Upper lobe of right lung (tissue), 1 donor: Measurements from ENCODE around the gene KLHL26. TPM values are rescaled to one million over a fixed set of nuclear protein-coding genes. Genes with fewer than 3 reads are reported as not detected.

Source experiments
- ATAC-seq: fragments of 200-7000 bp; cut with Tn5 transposase; one replicate; pipeline ENCODE4 v1.9.1; 2020; ENCODE audit warnings: mild to moderate bottlenecking, moderate library complexity
- DNase-seq: peaks from one replicate; pipeline ENCODE4 v3.0.0-alpha.2; 2020
- H3K27ac ChIP-seq: fragments of 200-600 bp; one replicate; pipeline ENCODE4 v1.8.0; 2022
- H3K27me3 ChIP-seq: fragments of 200-600 bp; one replicate; pipeline ENCODE4 v1.8.0; 2022; ENCODE audit warnings: mild to moderate bottlenecking
- H3K36me3 ChIP-seq: fragments of 200-600 bp; one replicate; pipeline ENCODE4 v1.8.0; 2022
- H3K4me1 ChIP-seq: fragments of 200-600 bp; one replicate; pipeline ENCODE4 v1.8.0; 2022
- H3K4me3 ChIP-seq: fragments of 200-600 bp; one replicate; pipeline ENCODE4 v1.8.0; 2022; ENCODE audit warnings: mild to moderate bottlenecking
- H3K9me3 ChIP-seq: fragments of 200-600 bp; one replicate; pipeline ENCODE4 v1.8.0; 2022
- intact Hi-C: fragments of 100-400 bp; cut with DNase I; formaldehyde crosslinking; loops from one replicate; pipeline ENCODE4 v1.11.0; 2022
- total RNA-seq: library from RNA; stranded (reverse); fragmentation: NEBNext Ultra II Directional; extraction: Animal tissue kit (Norgen Biotek cat#: 25700); gene quantifications from one replicate; pipeline ENCODE4 v1.2.1, GENCODE V29; 2021
- TF ChIP-seq, protein P1 (sequence below): fragments of 200-600 bp; IDR thresholded peaks from one replicate; pipeline ENCODE4 v1.8.0; 2022; ENCODE audit warnings: antibody characterized with exemption
- donor health status: DM: no; HTN: yes; CAD: no; lungs with severe emphysema.

KLHL26 gene
- total RNA-seq, 1 donor from 2014 or later = 11.8 TPM

DNA sequence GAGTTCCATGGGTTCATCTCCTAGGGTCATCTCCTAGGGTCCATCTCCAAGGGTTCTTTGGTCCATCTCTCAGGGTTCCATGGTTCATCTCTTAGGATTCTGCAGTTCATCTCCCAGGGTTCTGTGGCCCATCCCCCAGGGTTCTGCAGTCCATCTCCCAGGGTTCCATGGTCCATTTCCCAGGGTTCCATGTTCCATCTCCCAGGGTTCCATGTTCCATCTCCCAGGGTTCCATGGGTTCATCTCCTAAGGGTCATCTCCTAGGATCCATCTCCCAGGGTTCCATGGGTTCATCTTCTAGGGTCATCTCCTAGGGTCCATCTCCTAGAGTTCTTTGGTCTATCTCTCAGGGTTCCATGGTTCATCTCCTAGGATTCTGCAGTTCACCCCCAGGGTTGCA lies 19.3 kb upstream of the KLHL26 start:
- Histone ChIP-seq H3K27ac (no peak overlapping the region), H3K4me1 (peaks cover under 1% of the 10 kb centered on the region), H3K4me3 (no peak overlapping the region), H3K27me3 (peaks cover 36% of the 10 kb centered on the region), H3K9me3 (no peaks in the 10 kb centered on the region), H3K36me3 (no peaks in the 10 kb centered on the region)
- intact Hi-C loops = no loop called here
- ATAC-seq = no peak
- DNase-seq = no peak
- TF ChIP-seq, protein P1, sequence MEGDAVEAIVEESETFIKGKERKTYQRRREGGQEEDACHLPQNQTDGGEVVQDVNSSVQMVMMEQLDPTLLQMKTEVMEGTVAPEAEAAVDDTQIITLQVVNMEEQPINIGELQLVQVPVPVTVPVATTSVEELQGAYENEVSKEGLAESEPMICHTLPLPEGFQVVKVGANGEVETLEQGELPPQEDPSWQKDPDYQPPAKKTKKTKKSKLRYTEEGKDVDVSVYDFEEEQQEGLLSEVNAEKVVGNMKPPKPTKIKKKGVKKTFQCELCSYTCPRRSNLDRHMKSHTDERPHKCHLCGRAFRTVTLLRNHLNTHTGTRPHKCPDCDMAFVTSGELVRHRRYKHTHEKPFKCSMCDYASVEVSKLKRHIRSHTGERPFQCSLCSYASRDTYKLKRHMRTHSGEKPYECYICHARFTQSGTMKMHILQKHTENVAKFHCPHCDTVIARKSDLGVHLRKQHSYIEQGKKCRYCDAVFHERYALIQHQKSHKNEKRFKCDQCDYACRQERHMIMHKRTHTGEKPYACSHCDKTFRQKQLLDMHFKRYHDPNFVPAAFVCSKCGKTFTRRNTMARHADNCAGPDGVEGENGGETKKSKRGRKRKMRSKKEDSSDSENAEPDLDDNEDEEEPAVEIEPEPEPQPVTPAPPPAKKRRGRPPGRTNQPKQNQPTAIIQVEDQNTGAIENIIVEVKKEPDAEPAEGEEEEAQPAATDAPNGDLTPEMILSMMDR = no peak

GRCh38 chr19:18618236-18618635 lies 18.6 kb upstream of the KLHL26 start:
- TF ChIP-seq, protein P1 = no peak
- ATAC-seq = no peak
- no peaks in the 10 kb centered on the region for H3K4me1 ChIP-seq
- no peak for DNase-seq
- no peaks in the 10 kb centered on the region for H3K36me3 ChIP-seq
- peaks cover 29% of the 10 kb centered on the region for H3K27me3 ChIP-seq
- intact Hi-C loops = no loop called here
- H3K4me3 ChIP-seq = no peak overlapping the region
- H3K27ac ChIP-seq = no peak overlapping the region
- no peaks in the 10 kb centered on the region for H3K9me3 ChIP-seq

DNA sequence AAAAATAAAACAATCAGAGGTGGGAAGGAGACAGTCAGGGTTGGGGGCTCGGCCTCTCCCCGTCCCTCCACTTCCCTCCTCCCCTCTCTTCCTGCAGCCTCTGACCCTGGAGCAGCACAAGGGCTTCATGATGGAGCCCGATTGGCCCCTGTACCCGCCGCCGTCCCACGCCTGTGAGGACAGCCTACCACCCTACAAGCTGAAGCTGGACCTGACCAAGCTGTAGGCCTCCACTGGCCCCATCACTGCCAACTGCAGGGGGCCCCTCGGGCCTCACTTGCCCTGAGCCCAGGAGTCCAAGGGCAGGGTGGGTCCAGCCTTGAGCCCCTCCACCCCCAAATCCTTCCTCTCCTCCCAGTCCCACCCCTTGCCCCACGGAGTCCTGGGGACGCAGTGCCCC lies 16.5 kb upstream of the KLHL26 start:
- intact Hi-C loops = no loop called here

GRCh38 chr19:18620902-18621301 lies 15.9 kb upstream of the KLHL26 start:
- Histone ChIP-seq H3K9me3 (no peaks in the 10 kb centered on the region), H3K27me3 (peaks cover 3% of the 10 kb centered on the region), H3K36me3 (no peaks in the 10 kb centered on the region), H3K4me3 (no peak overlapping the region), H3K27ac (no peak overlapping the region), H3K4me1 (no peaks in the 10 kb centered on the region)
- ATAC-seq = no peak
- TF ChIP-seq, protein P1 = no peak
- no peak for DNase-seq
- intact Hi-C loops = no loop called here

More for the DNA sequence above, 16.5 kb upstream of the KLHL26 start:
- no peak overlapping the region for H3K4me3 ChIP-seq
- peaks cover 9% of the 10 kb centered on the region for H3K27me3 ChIP-seq
- DNase-seq (no peak), ATAC-seq (no peak)
- H3K9me3 ChIP-seq = no peaks in the 10 kb centered on the region
- no peaks in the 10 kb centered on the region for H3K4me1 ChIP-seq
- H3K36me3 ChIP-seq = no peaks in the 10 kb centered on the region
- no peak overlapping the region for H3K27ac ChIP-seq
- TF ChIP-seq, protein P1 = no peak

DNA sequence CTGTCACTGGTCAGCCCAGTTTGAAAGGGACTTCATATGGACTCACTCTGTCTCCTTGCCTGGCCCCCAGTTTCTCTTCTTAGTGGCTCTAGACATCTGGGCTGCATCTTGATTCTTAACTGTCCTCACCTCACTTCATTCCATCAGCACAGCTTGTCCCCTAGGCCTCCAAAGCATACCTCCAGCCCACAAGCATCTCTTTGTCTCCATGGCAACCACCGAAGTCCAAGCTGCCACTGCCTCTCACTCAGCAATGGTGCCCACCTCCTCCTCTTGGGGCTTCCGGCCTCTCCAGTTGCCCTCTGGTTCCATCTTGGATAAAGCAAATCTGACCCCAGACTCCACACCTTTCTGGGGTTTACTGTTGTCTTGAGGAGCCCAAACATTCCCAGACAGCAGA lies 9.9 kb upstream of the KLHL26 start:
- TF ChIP-seq, protein P1 = no peak
- H3K4me1 ChIP-seq = no peaks in the 10 kb centered on the region
- no peak overlapping the region for H3K27ac ChIP-seq
- no peaks in the 10 kb centered on the region for H3K27me3 ChIP-seq
- DNase-seq = no peak
- intact Hi-C loops = no loop called here
- ATAC-seq = no peak
- no peak overlapping the region for H3K4me3 ChIP-seq
- no peaks in the 10 kb centered on the region for H3K9me3 ChIP-seq
- no peaks in the 10 kb centered on the region for H3K36me3 ChIP-seq
